SK-N-MC (cell line): Measurements from ENCODE around the gene HBEGF.
"Not testable (repeated sequence)": the region's sequence is repeated elsewhere in the genome, so short reads cannot be mapped to it uniquely, and the experiment has no call there.

Experiments used
- DNase-seq: peaks from one replicate; pipeline ENCODE4 v3.0.0-alpha.2; 2011; ENCODE audit warnings: low read depth, low spot score
- H3K27ac ChIP-seq: fragments of 200-600 bp; sonication (generic); 2 replicates; pipeline ENCODE4 v1.5.1; 2016; ENCODE audit warnings: mixed run types
- H3K36me3 ChIP-seq: fragments of 200-600 bp; sonication (generic); 2 replicates; pipeline ENCODE4 v1.6.1; 2017; ENCODE audit warnings: antibody characterized with exemption, low read length, mixed read lengths; ENCODE audit not compliant: insufficient read depth
- H3K4me3 ChIP-seq: fragments of 200-600 bp; sonication (generic); 2 replicates; pipeline ENCODE4 v1.5.1; 2016
- H3K9ac ChIP-seq: fragments of 200-600 bp; sonication (generic); 2 replicates; pipeline ENCODE4 v1.8.0; 2017; ENCODE audit warnings: mixed run types, mixed read lengths; ENCODE audit not compliant: insufficient read length
- H3K9me3 ChIP-seq: fragments of 200-600 bp; sonication (generic); 2 replicates; pipeline ENCODE4 v1.6.1; 2017; ENCODE audit warnings: low read depth, mild to moderate bottlenecking, antibody characterized with exemption, low read length, moderate library complexity, mixed read lengths
- EZH2 ChIP-seq: fragments of 200-600 bp; sonication (generic); IDR thresholded peaks from one replicate; pipeline ENCODE4 v1.6.1; 2017; ENCODE audit warnings: antibody characterized with exemption
- FOXP2 ChIP-seq: optimal IDR thresholded peaks from 2 replicates; pipeline ENCODE3; 2011; ENCODE audit warnings: mild to moderate bottlenecking, moderate library complexity; ENCODE audit not compliant: insufficient read depth; ENCODE audit errors: extremely low read length, control extremely low read depth
- POLR2AphosphoS5 ChIP-seq: IDR thresholded peaks from 2 replicates; pipeline ENCODE4 v1.6.1; 2012; ENCODE audit warnings: mild to moderate bottlenecking, low read depth, low read length, borderline replicate concordance

Gene HBEGF

GRCh38 chr5:140356853-140357725 lies 10.7 kb upstream of the HBEGF start:
- Histone ChIP-seq H3K9ac (no peak overlapping the region), H3K9me3 (no peaks in the 10 kb centered on the region), H3K36me3 (no peaks in the 10 kb centered on the region), H3K4me3 (no peak overlapping the region), H3K27ac (no peak overlapping the region)
- DNase-seq, result no peak
- TF ChIP-seq POLR2AphosphoS5, result no peak
- no peak for TF ChIP-seq EZH2
- TF ChIP-seq FOXP2, result no peak

- Histone ChIP-seq H3K27ac (no peak overlapping the region), H3K4me3 (no peak overlapping the region), H3K36me3 (no peaks in the 10 kb centered on the region), H3K9me3 (no peaks in the 10 kb centered on the region), H3K9ac (no peak overlapping the region)
- TF ChIP-seq POLR2AphosphoS5 (no peak), EZH2 (no peak), FOXP2 (no peak)
- DNase-seq, result no peak
Measured at GRCh38 chr5:140355546-140355945, 9.1 kb upstream of the HBEGF start.

- no peak overlapping the region for H3K9ac ChIP-seq
- H3K4me3 ChIP-seq, result no peak overlapping the region
- no peak overlapping the region for H3K27ac ChIP-seq
- no peaks in the 10 kb centered on the region for H3K9me3 ChIP-seq
- H3K36me3 ChIP-seq, result no peaks in the 10 kb centered on the region
- DNase-seq, result no peak
- TF ChIP-seq FOXP2, result no peak
- no peak for TF ChIP-seq EZH2
- no peak for TF ChIP-seq POLR2AphosphoS5
Measured at GRCh38 chr5:140351609-140352334, 5.4 kb upstream of the HBEGF start.

DNA sequence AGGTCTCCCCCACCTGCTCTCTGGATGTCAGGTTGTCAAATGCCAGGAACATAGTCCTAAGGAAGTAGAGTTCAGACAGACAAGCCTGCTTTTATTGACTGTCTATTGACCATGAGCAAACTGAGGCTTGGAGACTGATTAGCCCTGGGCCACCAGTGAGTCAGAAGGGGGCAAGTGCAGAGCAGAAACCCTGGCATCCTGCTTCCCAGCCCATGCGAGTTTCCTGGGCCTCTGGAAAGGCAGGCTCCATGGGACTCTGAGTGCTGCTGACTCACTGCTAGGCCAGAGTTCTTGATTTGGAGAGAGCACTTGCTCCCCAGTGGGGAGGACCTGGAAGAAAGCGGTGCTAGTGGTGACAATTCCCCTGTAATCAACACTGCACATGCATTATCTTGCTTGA lies 2.8 kb upstream of the HBEGF start:
- Histone ChIP-seq H3K4me3 (no peak overlapping the region), H3K27ac (no peak overlapping the region), H3K9me3 (no peaks in the 10 kb centered on the region), H3K9ac (no peak overlapping the region), H3K36me3 (no peaks in the 10 kb centered on the region)
- TF ChIP-seq FOXP2, result no peak
- no peak for DNase-seq

DNA sequence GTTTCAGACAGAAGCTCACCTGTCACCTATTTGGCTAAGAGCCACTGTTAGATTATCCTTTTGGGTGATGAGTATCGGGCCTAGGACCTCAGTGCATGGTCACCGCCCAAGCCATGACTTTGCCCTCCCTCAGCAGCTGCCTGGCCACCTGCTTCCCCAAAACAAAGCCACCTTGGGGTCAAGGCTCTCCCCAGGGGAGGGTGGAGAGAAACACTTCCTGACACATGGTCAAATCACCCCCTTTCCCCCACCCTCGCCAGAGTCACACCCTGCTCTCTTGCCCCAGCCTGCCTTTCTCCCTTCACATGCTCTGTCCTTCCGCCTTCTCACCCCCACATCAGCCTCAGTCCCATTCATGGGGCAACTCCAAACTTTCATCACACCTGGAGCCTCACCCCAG lies 1.7 kb upstream of the HBEGF start:
- no peak overlapping the region for H3K27ac ChIP-seq
- H3K9ac ChIP-seq, result no peak overlapping the region
- no peak for TF ChIP-seq POLR2AphosphoS5
- no peak for TF ChIP-seq FOXP2
- no peak for TF ChIP-seq EZH2
- no peaks in the 10 kb centered on the region for H3K36me3 ChIP-seq
- no peak for DNase-seq
- no peaks in the 10 kb centered on the region for H3K9me3 ChIP-seq
- no peak overlapping the region for H3K4me3 ChIP-seq

GRCh38 chr5:140347360-140347759 lies 957 bp upstream of the HBEGF start:
- Histone ChIP-seq H3K4me3 (no peak overlapping the region), H3K27ac (no peak overlapping the region), H3K36me3 (no peaks in the 10 kb centered on the region), H3K9me3 (no peaks in the 10 kb centered on the region), H3K9ac (no peak overlapping the region)
- DNase-seq, result no peak
- TF ChIP-seq POLR2AphosphoS5 (no peak), FOXP2 (no peak), EZH2 (no peak)

DNA sequence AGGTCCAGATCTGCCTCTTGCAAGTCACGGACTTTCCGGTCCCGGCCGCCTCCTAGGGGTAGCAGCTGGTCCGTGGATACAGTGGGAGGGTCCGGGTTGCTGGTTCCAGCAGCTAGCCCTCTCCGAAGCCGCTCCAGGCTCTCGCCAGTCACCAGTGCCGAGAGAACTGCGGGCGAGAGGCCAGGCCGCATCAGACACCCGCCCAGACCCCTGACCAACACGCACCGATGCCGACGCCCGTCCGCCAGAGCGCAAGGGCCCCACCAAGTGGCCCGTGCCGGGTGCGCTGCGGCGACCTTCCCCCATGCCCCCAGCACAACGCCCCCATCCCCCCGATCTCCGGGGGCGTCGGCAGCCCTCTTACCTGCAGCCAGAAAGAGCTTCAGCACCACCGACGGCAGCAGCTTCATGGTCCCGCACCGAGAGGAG lies 470 bp downstream of the HBEGF start:
- H3K9ac ChIP-seq, result no peak overlapping the region
- H3K27ac ChIP-seq, result no peak overlapping the region
- H3K36me3 ChIP-seq, result no peaks in the 10 kb centered on the region
- H3K4me3 ChIP-seq, result peak overlapping the region; percentile 83
- no peaks in the 10 kb centered on the region for H3K9me3 ChIP-seq
- TF ChIP-seq EZH2 (no peak), POLR2AphosphoS5 (no peak), FOXP2 (no peak)
- DNase-seq, result no peak

- no peak for DNase-seq
- Histone ChIP-seq H3K9ac (no peak overlapping the region), H3K4me3 (no peak overlapping the region), H3K27ac (no peak overlapping the region), H3K9me3 (no peaks in the 10 kb centered on the region), H3K36me3 (no peaks in the 10 kb centered on the region)
- TF ChIP-seq FOXP2 (no peak), POLR2AphosphoS5 (no peak), EZH2 (no peak)
Measured at GRCh38 chr5:140344683-140345423, 1.6 kb downstream of the HBEGF start.

DNA sequence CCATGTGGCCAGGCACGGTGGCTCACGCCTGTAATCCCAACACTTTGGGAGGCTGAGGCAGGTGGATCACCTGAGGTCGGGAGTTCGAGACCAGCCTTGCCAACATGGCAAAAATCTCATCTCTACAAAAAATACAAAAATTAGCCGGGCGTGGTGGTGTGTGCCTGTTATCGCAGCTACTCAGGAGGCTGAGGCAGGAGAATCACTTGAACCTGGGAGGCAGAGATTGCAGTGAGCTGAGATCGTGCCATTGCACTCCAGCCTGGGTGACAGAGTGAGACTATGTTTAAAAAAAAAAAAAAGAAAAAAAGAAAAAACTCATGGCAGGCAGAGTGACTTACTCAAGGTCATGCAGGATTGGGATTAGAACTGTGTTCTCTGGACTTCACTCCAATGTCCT lies 2.6 kb downstream of the HBEGF start:
- not testable (repeated sequence) for H3K9ac ChIP-seq, H3K27ac ChIP-seq, DNase-seq, H3K9me3 ChIP-seq, H3K4me3 ChIP-seq, H3K36me3 ChIP-seq
